ENCODE results near the gene CDH22.

DNA sequence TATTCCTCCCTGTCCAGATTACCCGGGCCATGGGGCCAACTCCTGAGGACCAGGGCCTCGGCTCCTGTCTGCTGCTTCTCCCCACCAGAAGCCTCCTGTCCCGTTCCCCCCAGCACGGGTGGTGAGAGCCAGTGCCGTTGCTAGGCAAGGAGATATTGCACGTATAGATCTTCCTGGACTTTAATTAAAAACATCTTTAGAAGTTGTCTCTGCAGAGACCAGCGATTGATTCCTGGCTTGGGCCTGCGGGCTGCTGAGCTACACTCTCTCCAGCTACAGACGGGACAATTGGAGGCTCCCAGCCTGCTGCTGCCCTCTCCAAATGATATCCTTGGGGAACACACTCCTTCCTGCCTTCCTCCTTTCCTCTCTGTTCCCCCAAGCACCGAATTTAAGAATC is 74.6 kb downstream of the CDH22 start:
- no peak for TF ChIP-seq TCF12 (IDR thresholded peaks at IDR 0.05; ENCODE audit: low read depth)
- TF ChIP-seq CREB1 (IDR thresholded peaks at IDR 0.05; ENCODE audit: low read depth) = no peak
- no peak for TF ChIP-seq RAD21 (IDR thresholded peaks at IDR 0.05; ENCODE audit: low read depth)
- TF ChIP-seq, protein P1, sequence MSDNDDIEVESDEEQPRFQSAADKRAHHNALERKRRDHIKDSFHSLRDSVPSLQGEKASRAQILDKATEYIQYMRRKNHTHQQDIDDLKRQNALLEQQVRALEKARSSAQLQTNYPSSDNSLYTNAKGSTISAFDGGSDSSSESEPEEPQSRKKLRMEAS (IDR thresholded peaks at IDR 0.05) = no peak
- TF ChIP-seq EP300 (IDR thresholded peaks at IDR 0.05; ENCODE audit: borderline replicate concordance) = no peak
- TF ChIP-seq TEAD4 (IDR thresholded peaks at IDR 0.05) = no peak
- TF ChIP-seq NFIC (IDR thresholded peaks at IDR 0.05) = no peak
